SK-N-SH treated with all-trans-retinoic acid at 6 μM for 48 hours (cell line): ENCODE measurements around the gene HIGD2B.

Experiments
- ARNTL ChIP-seq: fragments of 450-650 bp; formaldehyde crosslinking; IDR thresholded peaks from 2 replicates; pipeline ENCODE4 v1.5.0; 2020; ENCODE audit warnings: low read depth, mild to moderate bottlenecking, moderate library complexity, borderline replicate concordance
- BACH2 ChIP-seq: fragments of 250-450 bp; sonication (Bioruptor Pico); IDR thresholded peaks from 2 replicates; pipeline ENCODE4 v1.9.0; 2021; ENCODE audit warnings: mild to moderate bottlenecking, borderline replicate concordance
- CSDC2 ChIP-seq: fragments of 250-450 bp; sonication (Bioruptor Pico); IDR thresholded peaks from 2 replicates; pipeline ENCODE4 v1.5.0; 2020; ENCODE audit warnings: mild to moderate bottlenecking, moderate library complexity
- ISL1 ChIP-seq: fragments of 250-450 bp; sonication (Bioruptor Pico); IDR thresholded peaks from 2 replicates; pipeline ENCODE4 v2.1.2; 2022; ENCODE audit warnings: mild to moderate bottlenecking, moderate library complexity
- OSR1 ChIP-seq: fragments of 250-450 bp; sonication (Bioruptor Pico); IDR thresholded peaks from 2 replicates; pipeline ENCODE4 v1.8.0; 2022; ENCODE audit warnings: moderate library complexity, mild to moderate bottlenecking, inconsistent platforms
- PPARA ChIP-seq: fragments of 250-450 bp; sonication (Bioruptor Pico); IDR thresholded peaks from 2 replicates; pipeline ENCODE4 v1.5.0; 2020; ENCODE audit warnings: mild to moderate bottlenecking, borderline replicate concordance
- TSHZ2 ChIP-seq: fragments of 250-450 bp; sonication (Bioruptor Pico); IDR thresholded peaks from 2 replicates; pipeline ENCODE4 v1.5.0; 2020; ENCODE audit warnings: mild to moderate bottlenecking, moderate library complexity
- ZFP3 ChIP-seq: fragments of 250-450 bp; sonication (Bioruptor Pico); IDR thresholded peaks from 2 replicates; pipeline ENCODE4 v1.5.0; 2020; ENCODE audit warnings: mild to moderate bottlenecking, moderate library complexity
- ZFP30 ChIP-seq: fragments of 450-650 bp; formaldehyde crosslinking; IDR thresholded peaks from 2 replicates; pipeline ENCODE4 v1.5.0; 2022; ENCODE audit warnings: mild to moderate bottlenecking, moderate library complexity
- ZNF565 ChIP-seq: fragments of 450-650 bp; formaldehyde crosslinking; conservative IDR thresholded peaks from 2 replicates; pipeline ENCODE4 v1.5.0; 2020; ENCODE audit warnings: low read depth, mild to moderate bottlenecking, moderate library complexity
- TF ChIP-seq, protein P1 (sequence below): fragments of 250-450 bp; sonication (Bioruptor Pico); IDR thresholded peaks from 2 replicates; pipeline ENCODE4 v1.8.0; 2020; ENCODE audit warnings: mild to moderate bottlenecking, moderate library complexity, borderline replicate concordance

- TF ChIP-seq, protein P1, sequence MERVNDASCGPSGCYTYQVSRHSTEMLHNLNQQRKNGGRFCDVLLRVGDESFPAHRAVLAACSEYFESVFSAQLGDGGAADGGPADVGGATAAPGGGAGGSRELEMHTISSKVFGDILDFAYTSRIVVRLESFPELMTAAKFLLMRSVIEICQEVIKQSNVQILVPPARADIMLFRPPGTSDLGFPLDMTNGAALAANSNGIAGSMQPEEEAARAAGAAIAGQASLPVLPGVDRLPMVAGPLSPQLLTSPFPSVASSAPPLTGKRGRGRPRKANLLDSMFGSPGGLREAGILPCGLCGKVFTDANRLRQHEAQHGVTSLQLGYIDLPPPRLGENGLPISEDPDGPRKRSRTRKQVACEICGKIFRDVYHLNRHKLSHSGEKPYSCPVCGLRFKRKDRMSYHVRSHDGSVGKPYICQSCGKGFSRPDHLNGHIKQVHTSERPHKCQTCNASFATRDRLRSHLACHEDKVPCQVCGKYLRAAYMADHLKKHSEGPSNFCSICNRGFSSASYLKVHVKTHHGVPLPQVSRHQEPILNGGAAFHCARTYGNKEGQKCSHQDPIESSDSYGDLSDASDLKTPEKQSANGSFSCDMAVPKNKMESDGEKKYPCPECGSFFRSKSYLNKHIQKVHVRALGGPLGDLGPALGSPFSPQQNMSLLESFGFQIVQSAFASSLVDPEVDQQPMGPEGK (CRISPR knock-in tag): no peak
- no peak for TF ChIP-seq ISL1 (CRISPR knock-in tag)
- TF ChIP-seq CSDC2 (CRISPR knock-in tag): no peak
- TF ChIP-seq ZNF565: no peak
- TF ChIP-seq PPARA (CRISPR knock-in tag): no peak
- TF ChIP-seq ARNTL: no peak
- no peak for TF ChIP-seq OSR1 (CRISPR knock-in tag)
- no peak for TF ChIP-seq ZFP30 (CRISPR knock-in tag)
- no peak for TF ChIP-seq BACH2
- no peak for TF ChIP-seq TSHZ2 (CRISPR knock-in tag)
- TF ChIP-seq ZFP3: no peak
Measured at GRCh38 chr15:72682772-72683171, 3.2 kb downstream of the HIGD2B start.
